Measurements from ENCODE around the gene FAM222B. TPM values are rescaled to one million over a fixed set of nuclear protein-coding genes. Genes with fewer than 3 reads are reported as not detected.
A peak's percentile ranks its signal among the peaks of the same experiment; 100 is the strongest.

The FAM222B gene
- total RNA-seq, 1 experiment from 2014 or later = 94.6 TPM

- Mint-ChIP-seq H3K36me3 (peaks cover 52% of the 10 kb centered on the region), H3K27ac (peak overlapping the region; percentile 100), H3K27me3 (ENCODE audit: low read depth) (no peaks in the 10 kb centered on the region), H3K9me3 (no peaks in the 10 kb centered on the region), H3K4me3 (peak overlapping the region; percentile 100), H3K4me1 (peaks cover 65% of the 10 kb centered on the region)
- TF ChIP-seq, protein P1, sequence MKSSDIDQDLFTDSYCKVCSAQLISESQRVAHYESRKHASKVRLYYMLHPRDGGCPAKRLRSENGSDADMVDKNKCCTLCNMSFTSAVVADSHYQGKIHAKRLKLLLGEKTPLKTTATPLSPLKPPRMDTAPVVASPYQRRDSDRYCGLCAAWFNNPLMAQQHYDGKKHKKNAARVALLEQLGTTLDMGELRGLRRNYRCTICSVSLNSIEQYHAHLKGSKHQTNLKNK (CRISPR knock-in tag; IDR thresholded peaks at IDR 0.05) = peak; percentile 47; the same call in 1 of the 2 replicates
- TF ChIP-seq TCF7 (CRISPR knock-in tag; IDR thresholded peaks at IDR 0.05; ENCODE audit: low read depth) (0 out of 2 replicates have a peak, but pooled peaks have one; percentile 6), NFYB (CRISPR knock-in tag; conservative IDR thresholded peaks at IDR 0.05; ENCODE audit: low read depth) (no peak), SMAD3 (CRISPR knock-in tag; IDR thresholded peaks at IDR 0.05; ENCODE audit: borderline replicate concordance) (peak; percentile 8; the same call in 1 of the 2 replicates), PRRX2 (CRISPR knock-in tag; IDR thresholded peaks at IDR 0.05) (0 out of 2 replicates have a peak, but pooled peaks have one; percentile 34), ZNF671 (CRISPR knock-in tag; IDR thresholded peaks at IDR 0.05) (0 out of 2 replicates have a peak, but pooled peaks have one; percentile 20), EMX1 (CRISPR knock-in tag; IDR thresholded peaks at IDR 0.05) (0 out of 2 replicates have a peak, but pooled peaks have one; percentile 27), ZNF317 (CRISPR knock-in tag; IDR thresholded peaks at IDR 0.05; ENCODE audit: borderline replicate concordance, low read depth) (no peak), ZNF416 (CRISPR knock-in tag; IDR thresholded peaks at IDR 0.05) (0 out of 2 replicates have a peak, but pooled peaks have one; percentile 10)
- no peak for DNase-seq (ENCODE audit: low spot score)
- no peak for ATAC-seq
- POLR2A ChIA-PET = interaction anchor here (0.6 to 2.5 kb wide), 8 partner anchors 7 to 230 kb away, joined by 3 to 56 read pairs (median 11); partner anchors contain the start of genes NEK8, PHF12 and PROCA1
- CTCF ChIA-PET = interaction anchor here (1.0 to 2.1 kb wide), 17 partner anchors 8 to 396 kb away, joined by 3 to 24 read pairs (median 5); partner anchors contain the start of genes BLTP2, FLOT2, NEK8 and PHF12
Observed at GRCh38 chr17:28720247-28720996, 122.2 kb downstream of the FAM222B start.

GRCh38 chr17:28719021-28719433 is 123.6 kb downstream of the FAM222B start:
- Mint-ChIP-seq H3K4me3 (peak overlapping the region; percentile 100), H3K9me3 (no peaks in the 10 kb centered on the region), H3K4me1 (peaks cover 55% of the 10 kb centered on the region), H3K27me3 (ENCODE audit: low read depth) (no peaks in the 10 kb centered on the region), H3K36me3 (peaks cover 60% of the 10 kb centered on the region), H3K27ac (peak overlapping the region; percentile 100)
- TF ChIP-seq, protein P2, sequence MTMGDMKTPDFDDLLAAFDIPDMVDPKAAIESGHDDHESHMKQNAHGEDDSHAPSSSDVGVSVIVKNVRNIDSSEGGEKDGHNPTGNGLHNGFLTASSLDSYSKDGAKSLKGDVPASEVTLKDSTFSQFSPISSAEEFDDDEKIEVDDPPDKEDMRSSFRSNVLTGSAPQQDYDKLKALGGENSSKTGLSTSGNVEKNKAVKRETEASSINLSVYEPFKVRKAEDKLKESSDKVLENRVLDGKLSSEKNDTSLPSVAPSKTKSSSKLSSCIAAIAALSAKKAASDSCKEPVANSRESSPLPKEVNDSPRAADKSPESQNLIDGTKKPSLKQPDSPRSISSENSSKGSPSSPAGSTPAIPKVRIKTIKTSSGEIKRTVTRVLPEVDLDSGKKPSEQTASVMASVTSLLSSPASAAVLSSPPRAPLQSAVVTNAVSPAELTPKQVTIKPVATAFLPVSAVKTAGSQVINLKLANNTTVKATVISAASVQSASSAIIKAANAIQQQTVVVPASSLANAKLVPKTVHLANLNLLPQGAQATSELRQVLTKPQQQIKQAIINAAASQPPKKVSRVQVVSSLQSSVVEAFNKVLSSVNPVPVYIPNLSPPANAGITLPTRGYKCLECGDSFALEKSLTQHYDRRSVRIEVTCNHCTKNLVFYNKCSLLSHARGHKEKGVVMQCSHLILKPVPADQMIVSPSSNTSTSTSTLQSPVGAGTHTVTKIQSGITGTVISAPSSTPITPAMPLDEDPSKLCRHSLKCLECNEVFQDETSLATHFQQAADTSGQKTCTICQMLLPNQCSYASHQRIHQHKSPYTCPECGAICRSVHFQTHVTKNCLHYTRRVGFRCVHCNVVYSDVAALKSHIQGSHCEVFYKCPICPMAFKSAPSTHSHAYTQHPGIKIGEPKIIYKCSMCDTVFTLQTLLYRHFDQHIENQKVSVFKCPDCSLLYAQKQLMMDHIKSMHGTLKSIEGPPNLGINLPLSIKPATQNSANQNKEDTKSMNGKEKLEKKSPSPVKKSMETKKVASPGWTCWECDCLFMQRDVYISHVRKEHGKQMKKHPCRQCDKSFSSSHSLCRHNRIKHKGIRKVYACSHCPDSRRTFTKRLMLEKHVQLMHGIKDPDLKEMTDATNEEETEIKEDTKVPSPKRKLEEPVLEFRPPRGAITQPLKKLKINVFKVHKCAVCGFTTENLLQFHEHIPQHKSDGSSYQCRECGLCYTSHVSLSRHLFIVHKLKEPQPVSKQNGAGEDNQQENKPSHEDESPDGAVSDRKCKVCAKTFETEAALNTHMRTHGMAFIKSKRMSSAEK (CRISPR knock-in tag; IDR thresholded peaks at IDR 0.05; ENCODE audit: borderline replicate concordance) = no peak
- ChIA-PET CTCF (interaction anchor here (0.6 to 2.1 kb wide), 23 partner anchors 8 to 900 kb away, joined by 3 to 24 read pairs (median 5); partner anchors contain the start of genes BLTP2, FLOT2, NEK8 and PHF12), POLR2A (interaction anchor here (0.7 to 2.5 kb wide), 13 partner anchors 8 to 232 kb away, joined by 3 to 56 read pairs (median 5); partner anchors contain the start of genes FLOT2, NEK8, PHF12 and PROCA1)
- ATAC-seq (no peak), DNase-seq (ENCODE audit: low spot score) (no peak)

GRCh38 chr17:28718333-28719020 is 124.1 kb downstream of the FAM222B start:
- ATAC-seq (peak; percentile 1), DNase-seq (ENCODE audit: low spot score) (no peak)
- peak overlapping the region; percentile 97 for H3K27ac Mint-ChIP-seq
- H3K9me3 Mint-ChIP-seq = no peaks in the 10 kb centered on the region
- peaks cover 58% of the 10 kb centered on the region for H3K36me3 Mint-ChIP-seq
- ChIA-PET CTCF (interaction anchor here (1.2 to 2.1 kb wide), 5 partner anchors 10 to 180 kb away, joined by 4 to 24 read pairs (median 5); partner anchors contain the start of genes BLTP2, FLOT2 and NEK8), POLR2A (interaction anchor here (1.4 to 2.5 kb wide), 2 partner anchors 9 to 11 kb away, joined by 5 to 31 read pairs; partner anchors contain the start of gene NEK8)
- peak overlapping the region; percentile 100 for H3K4me3 Mint-ChIP-seq
- peaks cover 50% of the 10 kb centered on the region for H3K4me1 Mint-ChIP-seq
- no peaks in the 10 kb centered on the region for H3K27me3 Mint-ChIP-seq (ENCODE audit: low read depth)
- no peak for TF ChIP-seq ZNF281 (CRISPR knock-in tag; IDR thresholded peaks at IDR 0.05)
- no peak for TF ChIP-seq TCF7 (CRISPR knock-in tag; IDR thresholded peaks at IDR 0.05; ENCODE audit: low read depth)
- TF ChIP-seq ETV6 (CRISPR knock-in tag; IDR thresholded peaks at IDR 0.05) = 0 out of 2 replicates have a peak, but pooled peaks have one; percentile 12
- no peak for TF ChIP-seq ESRRA (CRISPR knock-in tag; IDR thresholded peaks at IDR 0.05; ENCODE audit: borderline replicate concordance)
- peak; percentile 72 for TF ChIP-seq ZNF423 (CRISPR knock-in tag; IDR thresholded peaks at IDR 0.05)
- no peak for TF ChIP-seq SMAD3 (CRISPR knock-in tag; IDR thresholded peaks at IDR 0.05; ENCODE audit: borderline replicate concordance)
- TF ChIP-seq, protein P3, sequence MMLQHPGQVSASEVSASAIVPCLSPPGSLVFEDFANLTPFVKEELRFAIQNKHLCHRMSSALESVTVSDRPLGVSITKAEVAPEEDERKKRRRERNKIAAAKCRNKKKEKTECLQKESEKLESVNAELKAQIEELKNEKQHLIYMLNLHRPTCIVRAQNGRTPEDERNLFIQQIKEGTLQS (CRISPR knock-in tag; conservative IDR thresholded peaks at IDR 0.05) = no peak
- TF ChIP-seq ZNF121 (CRISPR knock-in tag; IDR thresholded peaks at IDR 0.05) = no peak
- TF ChIP-seq MAX (CRISPR knock-in tag; IDR thresholded peaks at IDR 0.05) = peak; percentile 34; the same call in 1 of the 2 replicates
- TF ChIP-seq SOX15 (CRISPR knock-in tag; IDR thresholded peaks at IDR 0.05) = no peak
- no peak for TF ChIP-seq ZBTB21 (CRISPR knock-in tag; IDR thresholded peaks at IDR 0.05; ENCODE audit: borderline replicate concordance)

Measured in WTC11 (cell line).